Activated naive CD4-positive, alpha-beta T cell treated with anti-CD3 and anti-CD28 coated beads for 36 hours (primary cell): ENCODE results near the gene UBE2F. TPM values are rescaled to one million over a fixed set of nuclear protein-coding genes. Genes with fewer than 3 reads are reported as not detected.
A peak's percentile ranks its signal among the peaks of the same experiment; 100 is the strongest.
"Not testable (repeated sequence)": the region's sequence is repeated elsewhere in the genome, so short reads cannot be mapped to it uniquely, and the experiment has no call there.

ENCODE experiments used
- CTCF ChIA-PET: fragments of 350-600 bp; sonication (Branson Sonifier 250); formaldehyde crosslinking; loops from one replicate; lab custom pipeline; 2021; ENCODE audit warnings: antibody characterized with exemption; lab: Charles Lee
- DNase-seq: peaks from one replicate; pipeline ENCODE4 v3.0.0-alpha.2; 2020
- H3K27ac Mint-ChIP-seq: one replicate; pipeline ENCODE4 v1.8.0; 2021; ENCODE audit warnings: mild to moderate bottlenecking, mixed read lengths
- H3K27me3 Mint-ChIP-seq: one replicate; pipeline ENCODE4 v1.8.0; 2021; ENCODE audit warnings: low read depth, mixed read lengths
- H3K36me3 Mint-ChIP-seq: one replicate; pipeline ENCODE4 v1.8.0; 2021; ENCODE audit warnings: low read depth, mixed read lengths
- H3K4me1 Mint-ChIP-seq: one replicate; pipeline ENCODE4 v1.8.0; 2021; ENCODE audit warnings: low read depth, mixed read lengths
- H3K4me3 Mint-ChIP-seq: one replicate; pipeline ENCODE4 v1.8.0; 2021; ENCODE audit warnings: mild to moderate bottlenecking, moderate library complexity, mixed read lengths
- H3K9me3 Mint-ChIP-seq: one replicate; pipeline ENCODE4 v1.8.0; 2021; ENCODE audit warnings: mixed read lengths
- intact Hi-C: fragments of 100-400 bp; cut with micrococcal nuclease; formaldehyde crosslinking; loops from one replicate; pipeline ENCODE4 v1.15.1; 2023
- total RNA-seq, 2 experiments: library from RNA; stranded (reverse); gene quantifications; one replicate each; pipeline ENCODE4 v1.2.3, GENCODE V29; 2021

UBE2F gene
- total RNA-seq, 2 experiments from 2014 or later = 43.4 to 45.5 TPM

GRCh38 chr2:237931205-237931721, 35.6 kb upstream of the UBE2F start:
- peaks cover 29% of the 10 kb centered on the region for H3K4me1 Mint-ChIP-seq
- CTCF ChIA-PET = interaction anchor here (2.3 kb wide), 1 partner anchor 9 kb away, joined by 7 read pairs; no protein-coding TSS in a partner anchor
- H3K27ac Mint-ChIP-seq = no peak overlapping the region

GRCh38 chr2:237932731-237933131, 34.1 kb upstream of the UBE2F start:
- CTCF ChIA-PET = interaction anchor here (0.8 to 2.3 kb wide), 3 partner anchors 10 to 351 kb away, joined by 3 to 7 read pairs (median 3); no protein-coding TSS in a partner anchor
- Mint-ChIP-seq H3K4me1 (peaks cover 22% of the 10 kb centered on the region), H3K4me3 (no peak overlapping the region), H3K9me3 (no peaks in the 10 kb centered on the region), H3K27me3 (no peaks in the 10 kb centered on the region), H3K27ac (no peak overlapping the region), H3K36me3 (no peaks in the 10 kb centered on the region)
- intact Hi-C loops = no loop called here
- no peak for DNase-seq

More at GRCh38 chr2:237931205-237931721, 35.6 kb upstream of the UBE2F start:
- no peaks in the 10 kb centered on the region for H3K27me3 Mint-ChIP-seq
- DNase-seq = no peak
- no peaks in the 10 kb centered on the region for H3K36me3 Mint-ChIP-seq
- no peak overlapping the region for H3K4me3 Mint-ChIP-seq
- no peaks in the 10 kb centered on the region for H3K9me3 Mint-ChIP-seq
- intact Hi-C loops = no loop called here

- H3K4me3 Mint-ChIP-seq = no peak overlapping the region
- CTCF ChIA-PET = no interaction called here
- no peak overlapping the region for H3K27ac Mint-ChIP-seq
- no peaks in the 10 kb centered on the region for H3K9me3 Mint-ChIP-seq
- H3K36me3 Mint-ChIP-seq = no peaks in the 10 kb centered on the region
- no peaks in the 10 kb centered on the region for H3K27me3 Mint-ChIP-seq
- intact Hi-C loops = no loop called here
- peaks cover 22% of the 10 kb centered on the region for H3K4me1 Mint-ChIP-seq
- no peak for DNase-seq
These were observed 32.6 kb upstream of the UBE2F start for GRCh38 chr2:237934186-237934585.

GRCh38 chr2:237935740-237936452, 30.9 kb upstream of the UBE2F start:
- Mint-ChIP-seq H3K27me3 (no peaks in the 10 kb centered on the region), H3K27ac (no peak overlapping the region), H3K4me3 (no peak overlapping the region), H3K4me1 (peaks cover 36% of the 10 kb centered on the region), H3K36me3 (no peaks in the 10 kb centered on the region), H3K9me3 (no peaks in the 10 kb centered on the region)
- DNase-seq = no peak
- CTCF ChIA-PET = interaction anchor here (0.6 to 0.8 kb wide), 2 partner anchors 12 to 329 kb away, joined by 4 read pairs; no protein-coding TSS in a partner anchor
- intact Hi-C loops = no loop called here

- intact Hi-C loops = no loop called here
- CTCF ChIA-PET = no interaction called here
- peak overlapping the region; percentile 28 for H3K27ac Mint-ChIP-seq
- DNase-seq = no peak
- H3K36me3 Mint-ChIP-seq = peaks cover 1% of the 10 kb centered on the region
- H3K4me1 Mint-ChIP-seq = peaks cover 43% of the 10 kb centered on the region
- peaks cover 3% of the 10 kb centered on the region for H3K9me3 Mint-ChIP-seq
- no peak overlapping the region for H3K4me3 Mint-ChIP-seq
- H3K27me3 Mint-ChIP-seq = no peaks in the 10 kb centered on the region
These were observed 27.6 kb upstream of the UBE2F start for GRCh38 chr2:237939251-237939650.

GRCh38 chr2:237940828-237941227, 26.0 kb upstream of the UBE2F start:
- intact Hi-C loops = no loop called here
- Mint-ChIP-seq H3K27ac (no peak overlapping the region), H3K27me3 (no peaks in the 10 kb centered on the region), H3K4me3 (no peak overlapping the region), H3K36me3 (peaks cover 5% of the 10 kb centered on the region), H3K9me3 (peaks cover 8% of the 10 kb centered on the region), H3K4me1 (peaks cover 42% of the 10 kb centered on the region)
- CTCF ChIA-PET = interaction anchor here (0.6 to 1.0 kb wide), 2 partner anchors 18 to 244 kb away, joined by 3 read pairs; no protein-coding TSS in a partner anchor
- DNase-seq = no peak

- Mint-ChIP-seq H3K4me1 (peaks cover 46% of the 10 kb centered on the region), H3K4me3 (no peak overlapping the region), H3K27me3 (no peaks in the 10 kb centered on the region), H3K27ac (peak overlapping the region; percentile 58), H3K36me3 (peaks cover 5% of the 10 kb centered on the region), H3K9me3 (peaks cover 8% of the 10 kb centered on the region)
- intact Hi-C loops = no loop called here
- CTCF ChIA-PET = interaction anchor here (1.0 kb wide), 1 partner anchor 19 kb away, joined by 3 read pairs; no protein-coding TSS in a partner anchor
- no peak for DNase-seq
These were observed 25.6 kb upstream of the UBE2F start for GRCh38 chr2:237941239-237941638.

GRCh38 chr2:237942513-237942899, 24.3 kb upstream of the UBE2F start:
- intact Hi-C loops = no loop called here
- H3K27ac Mint-ChIP-seq = peak overlapping the region; percentile 9
- H3K36me3 Mint-ChIP-seq = peaks cover 5% of the 10 kb centered on the region
- CTCF ChIA-PET = interaction anchor here (0.8 to 1.2 kb wide), 3 partner anchors 19 to 26 kb away, joined by 3 to 5 read pairs (median 3); no protein-coding TSS in a partner anchor
- DNase-seq = no peak
- no peak overlapping the region for H3K4me3 Mint-ChIP-seq
- H3K4me1 Mint-ChIP-seq = peaks cover 52% of the 10 kb centered on the region
- peaks cover 12% of the 10 kb centered on the region for H3K9me3 Mint-ChIP-seq
- H3K27me3 Mint-ChIP-seq = no peaks in the 10 kb centered on the region

GRCh38 chr2:237943395-237944094, 23.3 kb upstream of the UBE2F start:
- CTCF ChIA-PET = interaction anchor here (0.5 to 1.2 kb wide), 4 partner anchors 20 to 430 kb away, joined by 3 to 5 read pairs (median 4); no protein-coding TSS in a partner anchor
- intact Hi-C loops = no loop called here
- Mint-ChIP-seq H3K27ac (no peak overlapping the region), H3K4me3 (no peak overlapping the region), H3K4me1 (peaks cover 52% of the 10 kb centered on the region), H3K36me3 (peaks cover 5% of the 10 kb centered on the region), H3K9me3 (peaks cover 12% of the 10 kb centered on the region), H3K27me3 (no peaks in the 10 kb centered on the region)
- DNase-seq = no peak

GRCh38 chr2:237944302-237944701, 22.5 kb upstream of the UBE2F start:
- intact Hi-C loops = no loop called here
- CTCF ChIA-PET = no interaction called here
- H3K36me3 Mint-ChIP-seq = peaks cover 5% of the 10 kb centered on the region
- peaks cover 52% of the 10 kb centered on the region for H3K4me1 Mint-ChIP-seq
- H3K27me3 Mint-ChIP-seq = no peaks in the 10 kb centered on the region
- DNase-seq = peak; percentile 16
- H3K4me3 Mint-ChIP-seq = no peak overlapping the region
- no peak overlapping the region for H3K27ac Mint-ChIP-seq
- H3K9me3 Mint-ChIP-seq = peaks cover 12% of the 10 kb centered on the region

GRCh38 chr2:237946423-237946822, 20.4 kb upstream of the UBE2F start:
- CTCF ChIA-PET = no interaction called here
- Mint-ChIP-seq H3K27ac (no peak overlapping the region), H3K4me3 (no peak overlapping the region), H3K9me3 (peaks cover 12% of the 10 kb centered on the region), H3K36me3 (peaks cover 5% of the 10 kb centered on the region), H3K27me3 (no peaks in the 10 kb centered on the region), H3K4me1 (peaks cover 34% of the 10 kb centered on the region)
- intact Hi-C loops = no loop called here
- DNase-seq = no peak

- H3K4me3 Mint-ChIP-seq, H3K27ac Mint-ChIP-seq, DNase-seq, intact Hi-C loops, H3K27me3 Mint-ChIP-seq, H3K9me3 Mint-ChIP-seq, H3K4me1 Mint-ChIP-seq, H3K36me3 Mint-ChIP-seq: not testable (repeated sequence)
- CTCF ChIA-PET = interaction anchor here (0.6 kb wide), 1 partner anchor 93 kb away, joined by 4 read pairs; no protein-coding TSS in a partner anchor
These were observed 15.5 kb upstream of the UBE2F start for GRCh38 chr2:237951354-237951753.
